ENCODE measurements around the gene TTLL5. TPM values are rescaled to one million over a fixed set of nuclear protein-coding genes. Genes with fewer than 3 reads are reported as not detected.

Gene TTLL5
- total RNA-seq, 4 donors from 2014 or later, result 36.3 to 61.8 (median 36.7) TPM

- no peaks in the 10 kb centered on the region for H3K9me3 ChIP-seq
- H3K27me3 ChIP-seq, result no peaks in the 10 kb centered on the region
- no peak overlapping the region for H3K4me3 ChIP-seq
- peaks cover 0 to 21% (median 5%) of the 10 kb centered on the region in 3 donors for H3K36me3 ChIP-seq
- DNase-seq (ENCODE audit: low spot score in 2 of 2), result no peak
- TF ChIP-seq CTCF (IDR thresholded peaks at IDR 0.05) (no peak), POLR2A (IDR thresholded peaks at IDR 0.05) (no peak), EP300 (IDR thresholded peaks at IDR 0.05) (no peak)
- peaks cover 0 to 15% (median 0%) of the 10 kb centered on the region in 4 donors for H3K4me1 ChIP-seq
- WGBS, 2 donors, result 97 to 98% methylated on average over 4 of the region's 4 CpGs
- no peak overlapping the region for H3K27ac ChIP-seq
Measured at GRCh38 chr14:75764020-75764419, 103.0 kb downstream of the TTLL5 start.

- no peak overlapping the region for H3K4me3 ChIP-seq
- no peaks in the 10 kb centered on the region for H3K27me3 ChIP-seq
- TF ChIP-seq CTCF (IDR thresholded peaks at IDR 0.05) (no peak), POLR2A (IDR thresholded peaks at IDR 0.05) (no peak), EP300 (IDR thresholded peaks at IDR 0.05) (no peak)
- H3K27ac ChIP-seq, result no peak overlapping the region
- H3K9me3 ChIP-seq, result no peaks in the 10 kb centered on the region
- peaks cover 0 to 15% (median 0%) of the 10 kb centered on the region in 4 donors for H3K4me1 ChIP-seq
- no peak for DNase-seq (ENCODE audit: low spot score in 2 of 2)
- peaks cover 0 to 40% (median 5%) of the 10 kb centered on the region in 3 donors for H3K36me3 ChIP-seq
- whole genome bisulfite sequencing, 2 donors, result 56 to 68% methylated on average over 9 of the region's 9 CpGs
Measured at GRCh38 chr14:75769047-75769685, 108.1 kb downstream of the TTLL5 start.

- Histone ChIP-seq H3K27ac (no peak overlapping the region), H3K4me1 (peaks cover 0 to 15% (median 0%) of the 10 kb centered on the region in 4 donors), H3K4me3 (no peak overlapping the region), H3K27me3 (no peaks in the 10 kb centered on the region), H3K36me3 (peaks cover 0 to 43% (median 5%) of the 10 kb centered on the region in 3 donors), H3K9me3 (no peaks in the 10 kb centered on the region)
- 79 to 81% methylated on average over 2 of the region's 2 CpGs for WGBS, 2 donors
- TF ChIP-seq POLR2A (IDR thresholded peaks at IDR 0.05), result no peak
- no peak for TF ChIP-seq CTCF (IDR thresholded peaks at IDR 0.05)
- TF ChIP-seq EP300 (IDR thresholded peaks at IDR 0.05), result no peak
- no peak for DNase-seq (ENCODE audit: low spot score in 2 of 2)
Measured at GRCh38 chr14:75770635-75771034, 109.6 kb downstream of the TTLL5 start.

- no peaks in the 10 kb centered on the region for H3K27me3 ChIP-seq
- whole genome bisulfite sequencing, 2 donors, result 93 to 96% methylated on average over 6 of the region's 6 CpGs
- H3K27ac ChIP-seq, result no peak overlapping the region
- no peak for DNase-seq (ENCODE audit: low spot score in 2 of 2)
- H3K36me3 ChIP-seq, result peaks cover 0 to 44% (median 0%) of the 10 kb centered on the region in 3 donors
- TF ChIP-seq POLR2A (IDR thresholded peaks at IDR 0.05) (no peak), CTCF (IDR thresholded peaks at IDR 0.05) (no peak), EP300 (IDR thresholded peaks at IDR 0.05) (no peak)
- H3K4me1 ChIP-seq, result peaks cover 0 to 15% (median 0%) of the 10 kb centered on the region in 4 donors
- H3K4me3 ChIP-seq, result no peak overlapping the region
- H3K9me3 ChIP-seq, result no peaks in the 10 kb centered on the region
Measured at GRCh38 chr14:75771595-75771994, 110.5 kb downstream of the TTLL5 start.

GRCh38 chr14:75773046-75773445, 112.0 kb downstream of the TTLL5 start:
- Histone ChIP-seq H3K27me3 (no peaks in the 10 kb centered on the region), H3K27ac (no peak overlapping the region), H3K4me3 (no peak overlapping the region), H3K36me3 (peaks cover 0 to 49% (median 0%) of the 10 kb centered on the region in 3 donors), H3K9me3 (no peaks in the 10 kb centered on the region), H3K4me1 (peaks cover 0 to 7% (median 0%) of the 10 kb centered on the region in 4 donors)
- DNase-seq (ENCODE audit: low spot score in 2 of 2), result no peak
- TF ChIP-seq EP300 (IDR thresholded peaks at IDR 0.05), result no peak
- TF ChIP-seq CTCF (IDR thresholded peaks at IDR 0.05), result no peak

Data from tibial nerve (tissue), 4 donors.